ENCODE results near the gene FOXP3. TPM values are rescaled to one million over a fixed set of nuclear protein-coding genes. Genes with fewer than 3 reads are reported as not detected.

FOXP3 gene
- polyA plus RNA-seq, 4 donors, result 0.47 to 1.2 (median 1.00) TPM

GRCh38 chrX:49254639-49255038, 9.9 kb downstream of the FOXP3 start:
- no peak for DNase-seq (ENCODE audit: low read depth in 4 of 4, low spot score in 2 of 4)

- DNase-seq (ENCODE audit: low read depth in 4 of 4, low spot score in 2 of 4), result no peak
Measured at GRCh38 chrX:49251325-49251724, 13.2 kb downstream of the FOXP3 start.

GRCh38 chrX:49250578-49250977, 13.9 kb downstream of the FOXP3 start:
- no peak for DNase-seq (ENCODE audit: low read depth in 4 of 4, low spot score in 2 of 4)

GRCh38 chrX:49250066-49250465, 14.4 kb downstream of the FOXP3 start:
- no peak for DNase-seq (ENCODE audit: low read depth in 4 of 4, low spot score in 2 of 4)

- DNase-seq (ENCODE audit: low read depth in 4 of 4, low spot score in 2 of 4), result no peak
Measured at GRCh38 chrX:49249616-49250015, 14.9 kb downstream of the FOXP3 start.

- no peak for DNase-seq (ENCODE audit: low read depth in 4 of 4, low spot score in 2 of 4)
Measured at GRCh38 chrX:49249071-49249470, 15.4 kb downstream of the FOXP3 start.

- DNase-seq (ENCODE audit: low read depth in 4 of 4, low spot score in 2 of 4), result no peak
Measured at GRCh38 chrX:49247916-49248811, 16.3 kb downstream of the FOXP3 start.

- no peak for DNase-seq (ENCODE audit: low read depth in 4 of 4, low spot score in 2 of 4)
Measured at GRCh38 chrX:49247346-49247745, 17.2 kb downstream of the FOXP3 start.

GRCh38 chrX:49246541-49246940, 18.0 kb downstream of the FOXP3 start:
- DNase-seq (ENCODE audit: low read depth in 4 of 4, low spot score in 2 of 4), result no peak

GRCh38 chrX:49244207-49244606, 20.3 kb downstream of the FOXP3 start:
- no peak for DNase-seq (ENCODE audit: low read depth in 4 of 4, low spot score in 2 of 4)

- no peak for DNase-seq (ENCODE audit: low read depth in 4 of 4, low spot score in 2 of 4)
Measured at GRCh38 chrX:49243166-49243565, 21.3 kb downstream of the FOXP3 start.

- DNase-seq (ENCODE audit: low read depth in 4 of 4, low spot score in 2 of 4), result no peak
Measured at GRCh38 chrX:49242545-49243066, 21.9 kb downstream of the FOXP3 start.

GRCh38 chrX:49238735-49239134, 25.8 kb downstream of the FOXP3 start:
- DNase-seq (ENCODE audit: low read depth in 4 of 4, low spot score in 2 of 4), result no peak

- no peak for DNase-seq (ENCODE audit: low read depth in 4 of 4, low spot score in 2 of 4)
Measured at GRCh38 chrX:49237060-49237459, 27.4 kb downstream of the FOXP3 start.

- no peak for DNase-seq (ENCODE audit: low read depth in 4 of 4, low spot score in 2 of 4)
Measured at GRCh38 chrX:49233887-49234555, 30.5 kb downstream of the FOXP3 start.

GRCh38 chrX:49233176-49233575, 31.3 kb downstream of the FOXP3 start, which contains the start of gene CACNA1F:
Gene CACNA1F, minus strand, starts transcription at chrX:49233340. Its CDS starts 31 bp downstream, at chrX:49233309.
- no peak for DNase-seq (ENCODE audit: low read depth in 4 of 4, low spot score in 2 of 4)

GRCh38 chrX:49232525-49232924, 32.0 kb downstream of the FOXP3 start:
- no peak for DNase-seq (ENCODE audit: low read depth in 4 of 4, low spot score in 2 of 4)

- DNase-seq (ENCODE audit: low read depth in 4 of 4, low spot score in 2 of 4), result no peak
Measured at GRCh38 chrX:49231333-49232000, 33.0 kb downstream of the FOXP3 start.

- no peak for DNase-seq (ENCODE audit: low read depth in 4 of 4, low spot score in 2 of 4)
Measured at GRCh38 chrX:49230500-49231232, 33.8 kb downstream of the FOXP3 start.

- no peak for DNase-seq (ENCODE audit: low read depth in 4 of 4, low spot score in 2 of 4)
Measured at GRCh38 chrX:49228185-49228584, 36.3 kb downstream of the FOXP3 start.

Data from left renal cortex interstitium (tissue), 4 donors.